ENCODE data around the gene ACTR5.
A peak's percentile ranks its signal among the peaks of the same experiment; 100 is the strongest.

The ACTR5 gene

GRCh38 chr20:38748097-38748860 is at the start of gene ACTR5:
ACTR5 (plus strand) TSS chr20:38748460; CDS start chr20:38748479, 19 bp downstream.
- DNase-seq (ENCODE audit: low spot score), result peak; percentile 96

GRCh38 chr20:38698541-38698940 is 49.7 kb upstream of the ACTR5 start:
- no peak for DNase-seq (ENCODE audit: low spot score)

DNA sequence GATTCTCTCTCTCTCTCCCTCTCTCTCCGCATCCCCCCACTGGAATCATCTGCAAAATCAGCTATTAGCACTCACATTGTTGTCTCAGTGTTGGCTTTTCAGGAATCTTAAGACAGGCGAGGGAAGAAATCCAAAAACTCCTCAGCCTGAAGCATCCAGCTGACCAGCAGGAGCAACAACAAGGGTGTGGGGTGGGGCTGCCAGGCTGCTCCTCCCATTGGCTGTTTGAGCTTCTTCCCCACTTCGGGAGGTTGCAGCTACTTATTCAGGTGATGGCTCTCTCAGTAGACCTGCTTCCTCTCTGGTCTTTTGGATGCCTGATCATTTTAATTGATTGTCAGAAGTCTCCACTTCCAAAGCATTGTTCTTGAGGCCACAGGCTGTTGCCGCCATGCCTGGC is 48.1 kb upstream of the ACTR5 start:
- DNase-seq (ENCODE audit: low spot score), result no peak

GRCh38 chr20:38700926-38701325 is 47.3 kb upstream of the ACTR5 start:
- no peak for DNase-seq (ENCODE audit: low spot score)

- DNase-seq (ENCODE audit: low spot score), result no peak
These were observed 44.7 kb upstream of the ACTR5 start for GRCh38 chr20:38703526-38703925.

DNA sequence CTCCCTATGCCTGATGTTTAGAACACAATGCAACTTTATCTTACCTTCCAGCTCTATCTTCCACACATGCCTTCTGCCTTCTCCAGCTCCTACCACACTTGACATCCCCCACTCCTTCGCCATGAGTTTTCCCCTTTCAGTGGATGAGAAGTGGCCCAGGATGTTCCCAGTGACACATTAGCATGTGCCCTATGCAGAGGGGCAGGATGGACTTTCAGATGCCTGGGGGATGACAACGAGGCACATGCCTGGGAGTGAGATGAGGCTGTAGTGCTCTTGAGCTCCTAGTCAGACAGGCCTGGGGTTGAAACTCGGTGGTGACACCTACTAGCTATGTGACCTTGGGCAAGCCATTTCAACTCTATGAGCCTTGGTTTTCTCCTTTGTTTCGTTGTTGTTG is 44.1 kb upstream of the ACTR5 start:
- DNase-seq (ENCODE audit: low spot score), result no peak

DNA sequence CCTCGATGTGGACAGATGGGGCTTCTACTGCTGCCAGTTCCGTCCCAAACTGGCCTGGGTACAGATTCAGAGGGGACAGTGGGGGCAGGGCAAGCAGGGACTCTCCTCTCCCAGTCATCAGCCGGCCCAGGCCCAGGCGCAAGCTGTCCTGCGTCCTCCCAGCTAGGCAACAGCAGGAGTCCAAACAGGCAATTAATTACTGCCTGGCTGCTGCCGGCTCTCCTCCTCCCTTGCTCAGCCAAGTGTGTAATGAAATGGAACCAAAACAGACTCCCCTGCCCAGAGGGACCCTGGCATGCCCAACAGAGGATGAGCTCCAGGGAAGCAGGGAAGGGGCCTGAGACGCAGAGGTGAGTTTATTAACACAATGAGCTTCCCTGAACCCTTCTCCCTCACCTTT is 41.8 kb upstream of the ACTR5 start:
- no peak for DNase-seq (ENCODE audit: low spot score)

- DNase-seq (ENCODE audit: low spot score), result no peak
These were observed 34.0 kb upstream of the ACTR5 start for GRCh38 chr20:38714308-38714707.

- no peak for DNase-seq (ENCODE audit: low spot score)
These were observed 32.6 kb upstream of the ACTR5 start for GRCh38 chr20:38715646-38716045.

GRCh38 chr20:38722683-38723016 is 25.6 kb upstream of the ACTR5 start:
- no peak for DNase-seq (ENCODE audit: low spot score)

DNA sequence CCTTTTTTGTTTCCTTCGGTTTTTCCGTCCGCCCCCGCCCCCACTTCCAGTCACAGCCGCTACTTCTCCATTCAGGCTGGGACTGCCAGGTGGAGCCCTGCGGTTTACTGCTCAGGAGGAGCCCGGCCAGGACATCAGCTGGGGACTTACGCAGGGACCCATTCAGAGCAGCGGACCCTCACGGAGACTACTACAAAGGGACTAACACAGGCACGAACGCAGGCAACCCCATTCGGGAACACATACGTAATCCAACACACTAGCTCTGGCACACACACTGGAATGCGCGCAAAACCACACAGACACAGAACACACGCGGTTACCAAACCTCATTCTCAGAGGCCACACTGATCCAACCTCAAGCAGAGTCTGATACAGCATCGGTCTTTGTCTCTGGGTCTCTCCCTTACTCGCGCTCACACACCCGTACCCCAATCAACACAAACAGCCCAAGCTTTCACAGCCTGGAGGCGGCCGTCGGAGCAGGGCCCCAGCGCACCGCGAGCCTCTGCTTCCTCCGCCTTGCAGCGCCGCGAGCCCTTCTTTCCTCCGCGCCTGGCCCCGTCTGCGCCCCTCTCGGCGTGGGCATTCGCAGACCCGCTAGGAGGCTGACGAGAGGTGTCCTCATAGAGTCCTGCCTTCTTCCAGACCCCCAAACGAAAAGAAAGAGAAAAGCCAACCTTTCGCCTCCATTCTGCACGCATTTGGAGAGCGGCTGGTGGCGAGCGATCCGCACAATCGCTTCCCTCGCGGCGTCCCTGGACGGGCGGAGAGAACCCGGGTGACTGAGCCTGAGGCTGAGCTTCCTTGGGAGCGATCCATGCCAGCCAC is 25.0 kb upstream of the ACTR5 start:
- no peak for DNase-seq (ENCODE audit: low spot score)

DNA sequence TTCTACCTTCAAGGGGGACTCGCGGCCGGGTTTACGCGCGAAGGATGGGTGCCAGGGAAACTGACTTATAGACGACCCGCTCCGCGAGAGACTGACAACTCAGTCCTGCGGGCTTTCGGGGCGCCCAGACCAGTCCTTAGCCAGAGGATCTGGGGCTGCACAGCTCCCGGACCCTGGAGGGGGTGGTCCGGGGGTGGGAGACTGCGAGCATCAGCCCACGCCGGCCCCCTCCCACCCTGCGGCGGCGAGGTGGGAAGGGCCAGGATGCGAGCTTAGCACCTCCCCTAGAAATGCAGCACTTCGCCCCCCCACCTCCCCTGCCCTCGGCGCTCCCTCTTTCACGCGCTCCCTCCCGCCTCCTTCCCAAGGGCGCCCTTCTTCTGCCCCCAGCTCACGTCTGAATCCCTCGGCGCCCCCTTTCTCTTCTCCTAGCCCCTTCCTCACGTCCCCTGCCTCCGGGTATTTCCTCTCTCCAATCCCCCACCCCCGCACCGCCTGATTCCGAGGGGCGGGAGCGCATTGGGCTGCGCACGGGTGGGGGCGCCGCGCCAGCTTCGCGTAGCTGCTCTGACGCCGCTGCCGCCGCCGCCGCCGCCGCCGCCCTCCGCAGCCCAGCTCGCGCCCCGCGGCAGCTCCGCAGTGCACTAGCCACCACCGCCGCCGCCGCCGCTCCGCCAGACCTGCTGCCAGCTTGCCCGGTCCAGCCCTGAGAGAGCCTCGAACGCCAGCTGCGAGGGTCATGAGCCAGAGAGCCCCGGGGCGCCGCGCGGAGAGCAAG is 24.2 kb upstream of the ACTR5 start, which contains the start of gene SLC32A1:
Gene SLC32A1 (plus strand): TSS at position 639 of the 778 bp plus-strand sequence. CDS start 239 bp downstream, outside the sequence.
- no peak for DNase-seq (ENCODE audit: low spot score)

DNA sequence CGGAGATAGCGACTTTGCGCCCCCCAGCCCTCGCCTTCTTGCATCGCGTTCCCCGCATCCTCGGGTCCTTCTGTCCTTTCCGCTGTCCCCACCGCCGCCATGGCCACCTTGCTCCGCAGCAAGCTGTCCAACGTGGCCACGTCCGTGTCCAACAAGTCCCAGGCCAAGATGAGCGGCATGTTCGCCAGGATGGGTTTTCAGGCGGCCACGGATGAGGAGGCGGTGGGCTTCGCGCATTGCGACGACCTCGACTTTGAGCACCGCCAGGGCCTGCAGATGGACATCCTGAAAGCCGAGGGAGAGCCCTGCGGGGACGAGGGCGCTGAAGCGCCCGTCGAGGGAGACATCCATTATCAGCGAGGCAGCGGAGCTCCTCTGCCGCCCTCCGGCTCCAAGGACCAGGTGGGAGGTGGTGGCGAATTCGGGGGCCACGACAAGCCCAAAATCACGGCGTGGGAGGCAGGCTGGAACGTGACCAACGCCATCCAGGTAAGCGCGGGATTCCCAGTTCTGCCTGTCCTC is 23.6 kb upstream of the ACTR5 start:
- DNase-seq (ENCODE audit: low spot score), result no peak

DNA sequence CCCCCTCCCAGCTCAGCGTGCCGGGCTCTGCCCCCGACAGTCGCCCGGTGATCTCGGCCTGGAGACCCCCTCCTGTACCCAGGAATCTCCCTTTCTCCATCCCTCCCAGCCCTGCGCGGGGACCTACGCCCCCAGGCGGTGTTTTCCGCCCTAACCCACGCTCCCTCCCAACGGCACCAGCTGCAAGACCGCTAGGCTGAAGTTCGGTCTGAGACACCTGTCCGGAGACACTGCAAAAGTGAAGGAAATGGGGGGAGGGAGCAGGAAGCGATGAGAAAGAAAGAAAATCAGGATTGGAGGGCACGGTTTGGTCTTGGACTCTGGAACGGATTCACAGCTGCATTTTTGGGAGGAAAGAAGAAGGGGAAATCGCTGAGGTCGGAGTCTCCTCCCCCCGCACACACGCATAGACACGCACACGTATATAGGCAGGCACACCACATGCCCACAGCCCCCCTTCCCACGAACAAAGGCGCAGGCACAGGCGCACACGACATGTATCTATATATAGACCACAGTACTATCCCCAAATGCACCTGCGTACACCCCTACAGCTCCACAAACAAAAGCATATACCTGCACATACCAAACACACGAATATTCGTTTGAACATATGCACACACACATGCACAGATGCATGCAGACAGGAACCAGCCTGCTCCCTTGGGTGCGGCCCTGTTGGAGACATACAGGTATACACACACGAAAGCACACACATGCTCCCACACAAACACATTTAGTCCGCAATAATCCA is 22.9 kb upstream of the ACTR5 start:
- no peak for DNase-seq (ENCODE audit: low spot score)

GRCh38 chr20:38725931-38726803 is 22.1 kb upstream of the ACTR5 start:
- no peak for DNase-seq (ENCODE audit: low spot score)

DNA sequence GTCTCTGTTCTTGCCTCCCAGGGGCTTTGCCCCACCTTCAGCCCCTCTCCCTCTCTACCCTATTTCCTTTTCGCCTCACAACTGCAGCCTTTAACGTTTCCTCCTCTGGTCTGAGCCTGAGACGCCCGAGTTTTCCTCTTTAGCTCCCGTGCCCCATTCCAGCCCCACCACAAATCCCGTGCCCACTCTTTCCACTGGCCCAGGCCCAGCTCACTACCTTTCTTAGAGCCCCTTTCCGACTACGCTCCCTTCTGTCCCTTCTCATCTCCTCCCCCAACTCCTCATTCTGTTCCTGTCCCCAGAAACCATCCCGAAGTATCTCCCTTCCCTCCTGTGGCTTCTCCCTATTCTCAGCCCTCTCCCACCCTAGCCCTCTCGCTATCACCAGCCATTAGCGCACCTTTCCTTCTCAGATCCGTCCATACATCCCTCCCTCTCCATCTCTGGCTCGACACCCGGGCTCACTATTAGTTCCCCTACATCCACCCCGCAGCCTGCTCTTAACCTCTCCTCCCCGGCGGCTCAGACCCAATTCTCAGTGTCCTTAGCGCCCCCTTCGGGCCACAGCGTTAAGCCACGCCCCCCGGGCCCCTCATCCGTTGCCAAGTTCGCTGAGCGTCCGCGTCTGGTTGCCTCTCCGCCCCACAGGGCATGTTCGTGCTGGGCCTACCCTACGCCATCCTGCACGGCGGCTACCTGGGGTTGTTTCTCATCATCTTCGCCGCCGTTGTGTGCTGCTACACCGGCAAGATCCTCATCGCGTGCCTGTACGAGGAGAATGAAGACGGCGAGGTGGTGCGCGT is 21.3 kb upstream of the ACTR5 start:
- DNase-seq (ENCODE audit: low spot score), result no peak

DNA sequence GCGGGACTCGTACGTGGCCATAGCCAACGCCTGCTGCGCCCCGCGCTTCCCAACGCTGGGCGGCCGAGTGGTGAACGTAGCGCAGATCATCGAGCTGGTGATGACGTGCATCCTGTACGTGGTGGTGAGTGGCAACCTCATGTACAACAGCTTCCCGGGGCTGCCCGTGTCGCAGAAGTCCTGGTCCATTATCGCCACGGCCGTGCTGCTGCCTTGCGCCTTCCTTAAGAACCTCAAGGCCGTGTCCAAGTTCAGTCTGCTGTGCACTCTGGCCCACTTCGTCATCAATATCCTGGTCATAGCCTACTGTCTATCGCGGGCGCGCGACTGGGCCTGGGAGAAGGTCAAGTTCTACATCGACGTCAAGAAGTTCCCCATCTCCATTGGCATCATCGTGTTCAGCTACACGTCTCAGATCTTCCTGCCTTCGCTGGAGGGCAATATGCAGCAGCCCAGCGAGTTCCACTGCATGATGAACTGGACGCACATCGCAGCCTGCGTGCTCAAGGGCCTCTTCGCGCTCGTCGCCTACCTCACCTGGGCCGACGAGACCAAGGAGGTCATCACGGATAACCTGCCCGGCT is 20.6 kb upstream of the ACTR5 start:
- no peak for DNase-seq (ENCODE audit: low spot score)

DNA sequence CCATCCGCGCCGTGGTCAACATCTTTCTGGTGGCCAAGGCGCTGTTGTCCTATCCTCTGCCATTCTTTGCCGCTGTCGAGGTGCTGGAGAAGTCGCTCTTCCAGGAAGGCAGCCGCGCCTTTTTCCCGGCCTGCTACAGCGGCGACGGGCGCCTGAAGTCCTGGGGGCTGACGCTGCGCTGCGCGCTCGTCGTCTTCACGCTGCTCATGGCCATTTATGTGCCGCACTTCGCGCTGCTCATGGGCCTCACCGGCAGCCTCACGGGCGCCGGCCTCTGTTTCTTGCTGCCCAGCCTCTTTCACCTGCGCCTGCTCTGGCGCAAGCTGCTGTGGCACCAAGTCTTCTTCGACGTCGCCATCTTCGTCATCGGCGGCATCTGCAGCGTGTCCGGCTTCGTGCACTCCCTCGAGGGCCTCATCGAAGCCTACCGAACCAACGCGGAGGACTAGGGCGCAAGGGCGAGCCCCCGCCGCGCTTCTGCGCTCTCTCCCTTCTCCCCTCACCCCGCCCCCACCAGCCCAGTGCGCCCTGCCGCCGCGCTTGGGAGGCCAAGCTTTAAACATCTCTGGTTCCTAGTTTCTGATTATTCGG is 20.0 kb upstream of the ACTR5 start:
- no peak for DNase-seq (ENCODE audit: low spot score)
